ENCODE results near the gene SUFU.

SUFU gene

GRCh38 chr10:102648269-102648888, 144.6 kb downstream of the SUFU start:
- DNase-seq (ENCODE audit: low read depth in 2 of 2, low spot score in 1 of 2), result no peak

- DNase-seq (ENCODE audit: low read depth in 2 of 2, low spot score in 1 of 2), result no peak
Measured at GRCh38 chr10:102648889-102649796, 145.4 kb downstream of the SUFU start.

- no peak for DNase-seq (ENCODE audit: low read depth in 2 of 2, low spot score in 1 of 2)
Measured at GRCh38 chr10:102649797-102650654, 146.3 kb downstream of the SUFU start.

- DNase-seq (ENCODE audit: low read depth in 2 of 2, low spot score in 1 of 2), result no peak
Measured at GRCh38 chr10:102650655-102651454, 147.1 kb downstream of the SUFU start.

GRCh38 chr10:102651455-102652169, 147.8 kb downstream of the SUFU start:
- no peak for DNase-seq (ENCODE audit: low read depth in 2 of 2, low spot score in 1 of 2)

GRCh38 chr10:102652170-102652916, 148.6 kb downstream of the SUFU start:
- DNase-seq (ENCODE audit: low read depth in 2 of 2, low spot score in 1 of 2), result no peak

- no peak for DNase-seq (ENCODE audit: low read depth in 2 of 2, low spot score in 1 of 2)
Measured at GRCh38 chr10:102653060-102653459, 149.3 kb downstream of the SUFU start.

- no peak for DNase-seq (ENCODE audit: low read depth in 2 of 2, low spot score in 1 of 2)
Measured at GRCh38 chr10:102654566-102654965, 150.8 kb downstream of the SUFU start.

GRCh38 chr10:102654969-102655368, 151.2 kb downstream of the SUFU start:
- no peak for DNase-seq (ENCODE audit: low read depth in 2 of 2, low spot score in 1 of 2)

GRCh38 chr10:102656026-102656425, 152.3 kb downstream of the SUFU start:
- DNase-seq (ENCODE audit: low read depth in 2 of 2, low spot score in 1 of 2), result no peak

GRCh38 chr10:102656791-102657371, 153.1 kb downstream of the SUFU start:
- no peak for DNase-seq (ENCODE audit: low read depth in 2 of 2, low spot score in 1 of 2)

- DNase-seq (ENCODE audit: low read depth in 2 of 2, low spot score in 1 of 2), result no peak
Measured at GRCh38 chr10:102657451-102657850, 153.7 kb downstream of the SUFU start.

GRCh38 chr10:102657984-102658724, 154.4 kb downstream of the SUFU start:
- no peak for DNase-seq (ENCODE audit: low read depth in 2 of 2, low spot score in 1 of 2)

GRCh38 chr10:102658802-102659201, 155.0 kb downstream of the SUFU start:
- DNase-seq (ENCODE audit: low read depth in 2 of 2, low spot score in 1 of 2), result no peak

- no peak for DNase-seq (ENCODE audit: low read depth in 2 of 2, low spot score in 1 of 2)
Measured at GRCh38 chr10:102660888-102661657, 157.3 kb downstream of the SUFU start.

- DNase-seq (ENCODE audit: low read depth in 2 of 2, low spot score in 1 of 2), result no peak
Measured at GRCh38 chr10:102661658-102662028, 157.9 kb downstream of the SUFU start.

GRCh38 chr10:102665904-102666509, 162.2 kb downstream of the SUFU start:
- no peak for DNase-seq (ENCODE audit: low read depth in 2 of 2, low spot score in 1 of 2)
